ENCODE measurements around the gene GORAB.

The GORAB gene

GRCh38 chr1:170531758-170532657 is at the start of gene GORAB:
Gene GORAB (plus strand): TSS chr1:170532166. CDS start chr1:170532224, 58 bp downstream.
- no peak for TF ChIP-seq CTCF (IDR thresholded peaks at IDR 0.05; ENCODE audit: borderline replicate concordance, insufficient read depth, low read depth, low read length)
- H3K4me3 ChIP-seq (ENCODE audit: low read depth, low read length) = peak within 1 kb of the TSS; percentile 73

GRCh38 chr1:170483051-170483450 is 48.9 kb upstream of the GORAB start:
- no peak for TF ChIP-seq CTCF (IDR thresholded peaks at IDR 0.05; ENCODE audit: borderline replicate concordance, insufficient read depth, low read depth, low read length)
- H3K4me3 ChIP-seq (ENCODE audit: low read depth, low read length) = no peak overlapping the region

GRCh38 chr1:170487503-170487902 is 44.5 kb upstream of the GORAB start:
- no peak for TF ChIP-seq CTCF (IDR thresholded peaks at IDR 0.05; ENCODE audit: borderline replicate concordance, insufficient read depth, low read depth, low read length)
- H3K4me3 ChIP-seq (ENCODE audit: low read depth, low read length) = no peak overlapping the region

- H3K4me3 ChIP-seq (ENCODE audit: low read depth, low read length) = no peak overlapping the region
- TF ChIP-seq CTCF (IDR thresholded peaks at IDR 0.05; ENCODE audit: borderline replicate concordance, insufficient read depth, low read depth, low read length) = no peak
These were observed 40.7 kb upstream of the GORAB start for GRCh38 chr1:170491291-170491690.

GRCh38 chr1:170494369-170494768 is 37.6 kb upstream of the GORAB start:
- no peak overlapping the region for H3K4me3 ChIP-seq (ENCODE audit: low read depth, low read length)
- TF ChIP-seq CTCF (IDR thresholded peaks at IDR 0.05; ENCODE audit: borderline replicate concordance, insufficient read depth, low read depth, low read length) = no peak

GRCh38 chr1:170495006-170495405 is 37.0 kb upstream of the GORAB start:
- no peak for TF ChIP-seq CTCF (IDR thresholded peaks at IDR 0.05; ENCODE audit: borderline replicate concordance, insufficient read depth, low read depth, low read length)
- no peak overlapping the region for H3K4me3 ChIP-seq (ENCODE audit: low read depth, low read length)

GRCh38 chr1:170498876-170499275 is 33.1 kb upstream of the GORAB start:
- TF ChIP-seq CTCF (IDR thresholded peaks at IDR 0.05; ENCODE audit: borderline replicate concordance, insufficient read depth, low read depth, low read length) = no peak
- H3K4me3 ChIP-seq (ENCODE audit: low read depth, low read length) = no peak overlapping the region
